ENCODE results near the gene FALEC. TPM values are rescaled to one million over a fixed set of nuclear protein-coding genes. Genes with fewer than 3 reads are reported as not detected.

Gene FALEC
- polyA plus RNA-seq, 1 donor from 2014 or later, result not detected

- Histone ChIP-seq H3K9me2 (ENCODE audit: insufficient read depth, low read length) (no peaks in the 10 kb centered on the region), H3K4me3 (ENCODE audit: low read length) (peak overlapping the region; percentile 78), H3K27ac (ENCODE audit: low read length) (no peak overlapping the region), H2AFZ (ENCODE audit: low read depth, low read length) (no peak overlapping the region), H3F3A (ENCODE audit: insufficient read depth, low read length, poor library complexity, severe bottlenecking) (no peaks in the 10 kb centered on the region), H3K79me2 (replicated peaks; ENCODE audit: insufficient read depth, low read length) (no peaks in the 10 kb centered on the region), H3K9me3 (ENCODE audit: low read length) (no peaks in the 10 kb centered on the region), H3K9ac (ENCODE audit: low read length) (peak overlapping the region; percentile 63), H4K20me1 (ENCODE audit: insufficient read depth) (no peaks in the 10 kb centered on the region), H3K4me2 (ENCODE audit: low read length) (peak overlapping the region; percentile 51), H3K27me3 (ENCODE audit: insufficient read depth, low read depth, low read length) (no peaks in the 10 kb centered on the region), H3K36me3 (ENCODE audit: insufficient read depth, low read length) (no peaks in the 10 kb centered on the region)
- no peak for TF ChIP-seq SMC3 (conservative IDR thresholded peaks at IDR 0.05; ENCODE audit: poor library complexity)
Measured at GRCh38 chr1:150516616-150517015, 1.1 kb downstream of the FALEC start.

- Histone ChIP-seq H3K9me3 (ENCODE audit: low read length) (no peaks in the 10 kb centered on the region), H3K9ac (ENCODE audit: low read length) (no peak overlapping the region), H3K4me2 (ENCODE audit: low read length) (no peak overlapping the region), H3F3A (ENCODE audit: insufficient read depth, low read length, poor library complexity, severe bottlenecking) (no peaks in the 10 kb centered on the region), H2AFZ (ENCODE audit: low read depth, low read length) (no peak overlapping the region), H3K27ac (ENCODE audit: low read length) (no peak overlapping the region), H3K9me2 (ENCODE audit: insufficient read depth, low read length) (no peaks in the 10 kb centered on the region), H4K20me1 (ENCODE audit: insufficient read depth) (no peaks in the 10 kb centered on the region), H3K36me3 (ENCODE audit: insufficient read depth, low read length) (no peaks in the 10 kb centered on the region), H3K79me2 (replicated peaks; ENCODE audit: insufficient read depth, low read length) (no peaks in the 10 kb centered on the region), H3K27me3 (ENCODE audit: insufficient read depth, low read depth, low read length) (no peaks in the 10 kb centered on the region), H3K4me3 (ENCODE audit: low read length) (no peak overlapping the region)
- TF ChIP-seq TAF1 (IDR thresholded peaks at IDR 0.05; ENCODE audit: low read depth) (no peak), SMC3 (conservative IDR thresholded peaks at IDR 0.05; ENCODE audit: poor library complexity) (no peak), REST (IDR thresholded peaks at IDR 0.05; ENCODE audit: borderline replicate concordance) (no peak), MXI1 (conservative IDR thresholded peaks at IDR 0.05; ENCODE audit: poor library complexity, severe bottlenecking) (no peak), EZH2 (IDR thresholded peaks at IDR 0.05; ENCODE audit: borderline replicate concordance, insufficient read depth, low read length, poor library complexity, severe bottlenecking) (no peak), POLR2AphosphoS5 (IDR thresholded peaks at IDR 0.05) (no peak), EP300 (conservative IDR thresholded peaks at IDR 0.05; ENCODE audit: poor library complexity, severe bottlenecking) (no peak), RAD21 (conservative IDR thresholded peaks at IDR 0.05) (no peak), CTCF (IDR thresholded peaks at IDR 0.05; ENCODE audit: poor library complexity, severe bottlenecking) (no peak)
Measured at GRCh38 chr1:150521196-150521968, 5.8 kb downstream of the FALEC start.
